ENCODE data around the gene RECK.

The RECK gene

GRCh38 chr9:36120705-36121104 lies 84.0 kb downstream of the RECK start:
- ChIA-PET POLR2A (ENCODE audit: low non-redundant PET) (no interaction called here), CTCF (interaction anchor here (0.6 kb wide), 1 partner anchor 10 kb away, joined by 3 read pairs; no protein-coding TSS in a partner anchor)
- TF ChIP-seq CTCF (conservative IDR thresholded peaks at IDR 0.05; ENCODE audit: low read depth), result no peak
- H3K27ac ChIP-seq, result no peak overlapping the region
- no peak for DNase-seq (ENCODE audit: low spot score)

DNA sequence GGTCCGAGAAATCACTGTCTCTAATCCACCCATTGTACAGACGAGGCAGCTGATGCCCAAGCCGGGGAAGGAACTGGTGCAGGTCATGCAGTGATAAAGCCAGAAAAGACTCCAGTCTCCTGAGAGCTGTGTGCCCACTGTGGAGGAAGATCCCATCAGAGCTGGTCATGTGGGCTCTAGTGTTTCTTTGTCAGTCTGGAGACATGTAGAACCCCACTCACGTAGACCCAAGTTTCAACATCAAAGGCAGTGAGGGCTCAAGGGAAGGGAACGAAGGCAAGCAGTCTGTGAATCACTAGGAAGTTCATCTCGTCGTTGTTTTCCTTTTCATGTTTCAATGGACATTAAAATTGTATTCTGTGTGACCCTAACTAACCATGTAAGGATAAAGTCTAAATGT lies 85.3 kb downstream of the RECK start:
- DNase-seq (ENCODE audit: low spot score), result no peak
- no peak overlapping the region for H3K27ac ChIP-seq
- ChIA-PET POLR2A (ENCODE audit: low non-redundant PET) (no interaction called here), CTCF (interaction anchor here (0.8 to 1.0 kb wide), 2 partner anchors 19 to 60 kb away, joined by 3 read pairs; no protein-coding TSS in a partner anchor)
- TF ChIP-seq CTCF (conservative IDR thresholded peaks at IDR 0.05; ENCODE audit: low read depth), result no peak

DNA sequence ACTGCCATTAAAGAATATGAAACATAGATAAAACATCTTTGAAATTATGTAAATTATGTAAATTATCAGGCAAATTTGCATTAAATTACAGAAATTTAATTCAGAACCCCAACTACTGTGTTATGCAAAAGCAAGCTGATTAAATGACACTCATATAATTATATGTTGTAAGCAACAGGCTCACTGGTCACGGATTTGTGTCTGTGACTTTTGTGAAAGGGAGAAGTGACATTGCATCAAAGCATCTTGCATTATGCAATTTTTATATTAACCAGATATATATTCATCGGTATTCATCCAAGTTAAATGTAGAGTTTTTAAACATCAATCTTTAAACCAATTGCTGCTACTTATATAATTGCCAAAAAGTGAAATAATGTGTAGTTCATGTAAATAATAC lies 86.8 kb downstream of the RECK start:
- no peak for TF ChIP-seq CTCF (conservative IDR thresholded peaks at IDR 0.05; ENCODE audit: low read depth)
- no peak overlapping the region for H3K27ac ChIP-seq
- CTCF ChIA-PET, result no interaction called here
- POLR2A ChIA-PET (ENCODE audit: low non-redundant PET), result no interaction called here
- DNase-seq (ENCODE audit: low spot score), result no peak

DNA sequence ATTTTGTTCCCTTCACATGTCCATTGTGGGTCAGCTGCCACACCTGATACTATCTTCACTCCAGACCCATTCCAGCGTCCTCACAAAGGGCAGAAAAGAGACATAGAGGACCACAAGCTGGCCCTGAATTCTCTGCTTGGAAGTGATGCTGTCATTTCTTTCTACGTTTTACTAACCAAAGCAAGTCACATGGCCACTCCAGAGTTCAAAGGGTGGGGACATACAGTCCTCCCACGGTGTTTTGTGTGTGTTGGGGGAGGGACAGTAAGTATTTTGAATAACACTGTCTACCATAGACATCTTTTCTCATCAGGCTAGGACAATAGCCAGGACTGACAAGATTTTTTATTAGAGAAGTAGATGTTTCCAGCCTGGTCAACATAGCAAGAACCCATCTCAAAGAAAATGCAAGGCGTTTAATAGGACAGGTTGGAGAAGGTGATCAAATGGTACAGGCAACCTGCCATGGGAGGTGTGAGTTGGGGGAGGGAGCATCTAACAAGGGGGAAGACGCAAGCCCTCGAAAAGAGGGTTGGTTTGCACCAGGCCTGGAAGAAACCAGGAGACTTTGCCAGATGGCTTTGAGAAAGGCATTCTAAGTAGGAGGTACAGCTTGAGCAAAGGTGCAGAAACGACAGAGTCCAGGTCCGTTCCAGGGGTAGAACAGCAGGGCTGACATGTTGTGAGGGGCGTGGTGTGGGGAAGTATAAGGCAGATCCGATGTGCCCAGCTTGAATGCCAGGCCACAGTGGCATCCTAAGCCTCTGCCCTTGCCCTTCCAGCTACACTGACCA lies 88.5 kb downstream of the RECK start:
- CTCF ChIA-PET, result no interaction called here
- no peak for DNase-seq (ENCODE audit: low spot score)
- TF ChIP-seq CTCF (conservative IDR thresholded peaks at IDR 0.05; ENCODE audit: low read depth), result no peak
- no peak overlapping the region for H3K27ac ChIP-seq
- POLR2A ChIA-PET (ENCODE audit: low non-redundant PET), result no interaction called here

- DNase-seq (ENCODE audit: low spot score), result no peak
- ChIA-PET POLR2A (ENCODE audit: low non-redundant PET) (no interaction called here), CTCF (no interaction called here)
- H3K27ac ChIP-seq, result no peak overlapping the region
- no peak for TF ChIP-seq CTCF (conservative IDR thresholded peaks at IDR 0.05; ENCODE audit: low read depth)
These were observed 89.5 kb downstream of the RECK start for GRCh38 chr9:36126016-36126730.

DNA sequence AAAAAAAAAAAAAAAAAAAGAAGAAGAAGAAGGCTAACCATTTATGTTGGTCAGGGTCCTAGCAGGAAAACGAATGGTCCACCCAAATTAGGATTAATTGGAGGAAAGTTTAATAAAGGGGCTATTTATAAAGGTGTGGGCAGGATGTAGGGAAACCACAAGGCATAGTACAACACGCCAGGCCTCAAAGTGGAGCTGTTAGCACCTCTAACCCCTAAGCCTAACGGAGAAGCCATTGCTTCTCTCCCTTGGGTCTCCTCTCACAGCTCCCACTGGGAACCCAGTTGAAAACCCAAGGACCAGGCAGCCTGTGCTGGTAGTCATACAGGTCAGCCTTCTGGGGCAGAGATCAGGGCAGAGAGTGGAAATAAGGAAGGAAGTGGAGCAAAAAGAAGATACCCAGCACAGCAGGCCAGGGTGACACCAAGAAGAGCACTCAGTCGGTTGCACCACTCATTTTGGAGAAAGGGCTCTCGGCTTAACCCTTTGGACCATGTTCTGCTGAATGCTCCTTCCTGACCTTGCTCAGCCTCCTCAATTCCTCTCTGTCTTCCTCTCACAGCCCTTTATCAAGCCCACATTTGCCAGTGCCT lies 91.0 kb downstream of the RECK start:
- no peak for DNase-seq (ENCODE audit: low spot score)
- POLR2A ChIA-PET (ENCODE audit: low non-redundant PET), result no interaction called here
- H3K27ac ChIP-seq, result no peak overlapping the region
- no peak for TF ChIP-seq CTCF (conservative IDR thresholded peaks at IDR 0.05; ENCODE audit: low read depth)
- CTCF ChIA-PET, result no interaction called here
